GM18870 (cell line): ENCODE data around the gene JAM2.
"Not testable (repeated sequence)": the region's sequence is repeated elsewhere in the genome, so short reads cannot be mapped to it uniquely, and the experiment has no call there.

Experiments used
- ATAC-seq: cut with Tn5 transposase; IDR thresholded peaks from one replicate; pipeline ENCODE4 v1.9.1; 2021; ENCODE audit warnings: moderate library complexity; ENCODE audit not compliant: unreplicated experiment

JAM2 gene

DNA sequence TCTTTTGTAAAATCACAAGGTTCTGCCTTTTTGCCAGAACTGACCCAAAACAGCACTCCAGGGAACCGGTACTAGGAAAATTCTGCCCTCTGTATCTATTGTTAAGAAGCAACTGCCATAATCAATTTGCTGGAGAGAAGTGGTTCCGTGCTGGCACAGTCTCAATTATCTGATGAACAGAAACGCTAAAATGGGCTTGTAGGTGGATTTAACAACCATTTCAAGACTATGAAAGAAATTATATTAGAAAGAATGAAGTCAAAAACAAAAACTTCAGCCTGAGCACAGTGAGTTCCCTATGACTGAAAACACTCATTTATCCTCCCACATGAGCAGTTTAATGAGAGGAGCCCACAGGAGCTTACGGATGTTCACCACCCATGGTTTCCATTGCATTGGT is 4.4 kb downstream of the JAM2 start:
- ATAC-seq: no peak

DNA sequence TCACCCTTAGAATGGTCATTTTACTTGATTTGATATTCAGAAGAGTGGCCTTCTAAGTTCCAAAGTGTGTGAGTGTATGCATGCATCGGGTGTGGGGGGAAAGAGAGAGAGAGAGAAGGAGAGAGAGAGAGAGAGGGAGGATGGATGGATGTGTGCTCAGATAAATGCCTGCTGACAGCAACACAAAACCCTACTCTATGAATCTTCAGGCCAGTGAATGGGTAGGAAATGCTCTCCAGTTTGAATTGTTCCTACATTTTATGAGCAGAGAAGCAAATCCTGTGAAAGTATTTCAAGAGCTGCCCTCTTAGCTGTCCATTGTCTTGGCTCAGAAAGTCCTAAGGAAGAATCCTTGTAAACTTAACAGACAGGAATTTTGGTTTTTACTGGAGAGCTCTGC is 7.4 kb downstream of the JAM2 start:
- ATAC-seq: no peak

DNA sequence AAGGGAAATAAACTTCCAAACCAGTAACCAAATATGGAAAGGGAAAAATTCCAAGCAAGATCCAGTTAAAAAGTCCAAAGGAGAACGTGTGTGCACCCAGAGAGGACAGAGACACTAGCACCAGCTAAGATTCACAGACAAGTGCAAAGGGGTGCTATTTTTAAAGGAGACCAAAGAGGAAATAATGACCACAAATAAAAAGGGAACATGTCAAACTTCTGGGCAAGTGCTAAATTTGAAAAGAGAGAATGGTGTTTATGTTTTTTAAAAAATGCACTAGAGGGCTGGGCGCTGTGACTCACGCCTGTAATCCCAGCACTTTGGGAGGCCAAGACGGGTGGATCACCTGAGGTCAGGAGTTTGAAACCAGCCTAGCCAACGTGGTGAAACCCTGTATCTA is 8.6 kb downstream of the JAM2 start:
- no peak for ATAC-seq

DNA sequence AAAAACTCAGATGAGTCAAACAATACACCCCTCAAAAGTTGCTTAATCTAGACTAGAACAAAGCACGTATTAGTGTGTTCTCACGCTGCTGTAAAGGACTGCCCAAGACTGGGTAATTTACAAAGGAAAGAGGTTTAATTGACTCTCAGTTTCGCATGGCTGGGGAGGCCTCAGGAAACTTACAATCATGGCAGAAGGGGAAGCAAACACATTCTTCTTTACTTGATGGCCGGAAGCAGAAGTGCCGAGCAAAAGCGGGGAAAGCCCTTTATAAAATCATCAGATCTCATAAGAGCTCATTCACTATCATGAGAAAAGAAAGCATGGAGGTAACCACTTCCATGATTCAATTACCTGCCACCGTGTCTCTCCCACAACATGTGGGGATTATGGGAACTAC is 10.1 kb downstream of the JAM2 start:
- ATAC-seq: no peak

DNA sequence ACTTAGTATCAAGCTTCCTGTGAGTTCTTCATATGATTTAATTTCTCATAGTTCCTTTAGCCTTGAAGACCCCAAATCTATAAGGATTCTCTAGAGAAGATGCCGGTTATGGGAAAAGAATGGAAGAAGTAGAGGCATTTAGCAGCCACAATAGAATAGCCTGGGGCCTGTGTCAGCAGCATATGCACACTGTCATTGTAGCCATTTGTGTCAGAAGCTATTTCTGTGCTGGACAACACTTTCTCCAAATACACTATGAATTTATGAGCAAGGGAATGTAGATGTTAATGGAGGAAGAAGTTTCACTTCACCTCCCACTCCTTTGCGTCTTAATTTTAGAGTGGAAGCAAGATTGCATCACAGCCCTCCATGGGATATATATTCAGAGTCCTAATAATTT is 17.4 kb downstream of the JAM2 start:
- ATAC-seq: no peak

DNA sequence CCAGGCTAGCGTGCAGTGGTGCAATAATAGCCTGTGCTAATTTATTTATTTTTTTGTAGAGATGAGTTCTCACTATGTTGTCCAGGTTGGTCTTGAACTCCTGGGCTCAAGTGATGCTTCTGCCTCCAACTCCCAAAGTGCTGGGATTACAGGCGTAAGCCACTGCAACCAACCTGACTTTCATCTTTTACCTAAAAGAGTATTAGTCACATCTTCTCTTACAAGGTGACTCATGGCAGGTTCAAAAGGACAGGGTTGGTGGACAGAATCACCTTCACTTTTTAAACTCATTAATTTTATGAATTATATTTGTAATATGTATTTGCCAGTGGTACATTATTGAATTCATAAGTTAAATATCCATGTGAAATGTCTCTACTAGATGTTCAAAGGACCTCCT is 18.1 kb downstream of the JAM2 start:
- no peak for ATAC-seq

DNA sequence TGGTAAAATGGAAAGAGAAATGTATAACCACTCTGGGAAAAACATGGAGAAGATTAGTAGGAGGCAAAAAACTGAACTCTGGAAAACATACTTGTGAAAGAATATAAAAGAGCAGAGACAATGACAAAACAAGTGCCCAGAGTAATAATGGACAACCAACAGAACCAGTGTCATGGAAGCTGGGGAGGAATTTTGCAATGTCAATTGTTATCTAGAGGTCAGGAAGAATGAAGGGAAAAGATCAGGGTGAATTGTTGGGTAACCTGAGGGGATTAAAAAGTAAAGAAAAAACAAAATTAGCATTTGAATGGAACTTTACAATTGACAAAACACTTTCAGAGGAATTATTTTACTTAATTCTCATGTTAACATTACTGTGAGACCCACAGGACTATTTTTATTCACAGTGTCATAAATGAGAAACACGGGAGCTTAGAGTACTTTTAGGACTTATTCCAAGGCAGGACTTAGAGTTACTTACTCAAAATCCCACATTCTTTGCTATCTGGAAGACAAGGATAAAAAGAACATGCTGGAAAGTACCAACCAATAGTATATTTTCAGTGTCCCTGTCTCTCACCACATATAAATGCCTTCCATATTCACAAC is 19.5 kb downstream of the JAM2 start:
- no peak for ATAC-seq

DNA sequence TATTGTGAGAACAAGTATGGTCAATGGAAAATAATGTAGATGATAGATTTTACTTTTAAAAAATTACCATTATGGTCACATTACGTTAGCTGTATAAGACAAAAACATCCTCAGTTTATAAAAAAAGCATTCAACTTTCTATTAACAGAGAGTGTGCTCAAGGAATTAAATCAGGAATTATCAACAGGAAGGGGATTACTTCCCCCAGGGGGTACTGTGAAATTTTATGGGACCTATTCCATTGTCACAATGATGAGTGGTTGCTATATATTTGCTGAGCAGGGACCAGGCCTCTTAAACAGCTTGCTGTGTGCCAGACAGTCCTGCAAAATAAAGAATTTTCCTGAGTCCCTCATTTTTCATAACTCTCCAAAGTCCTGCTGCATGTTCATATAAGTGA is 21.2 kb downstream of the JAM2 start:
- ATAC-seq: no peak

DNA sequence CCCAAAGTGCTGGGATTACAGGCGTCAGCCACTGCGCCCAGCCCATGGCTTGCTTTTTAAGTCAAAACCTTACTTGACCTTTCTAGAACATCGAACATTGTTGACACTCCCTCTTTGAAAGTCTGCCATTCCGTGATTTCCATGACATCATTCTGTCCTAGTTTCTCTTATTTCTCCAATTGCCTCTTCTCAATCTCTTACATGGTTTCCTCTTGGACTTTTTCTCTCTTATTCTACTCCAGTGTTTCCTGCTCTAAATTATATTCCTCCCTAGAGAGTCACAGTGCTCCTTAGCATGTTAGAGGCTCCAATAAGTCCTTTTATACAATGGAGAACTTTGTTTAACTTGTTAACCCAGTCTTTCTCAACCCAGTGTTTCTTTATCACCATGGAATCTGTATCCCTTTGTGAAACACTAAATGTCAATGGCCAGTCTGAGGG is 25.5 kb downstream of the JAM2 start:
- no peak for ATAC-seq

DNA sequence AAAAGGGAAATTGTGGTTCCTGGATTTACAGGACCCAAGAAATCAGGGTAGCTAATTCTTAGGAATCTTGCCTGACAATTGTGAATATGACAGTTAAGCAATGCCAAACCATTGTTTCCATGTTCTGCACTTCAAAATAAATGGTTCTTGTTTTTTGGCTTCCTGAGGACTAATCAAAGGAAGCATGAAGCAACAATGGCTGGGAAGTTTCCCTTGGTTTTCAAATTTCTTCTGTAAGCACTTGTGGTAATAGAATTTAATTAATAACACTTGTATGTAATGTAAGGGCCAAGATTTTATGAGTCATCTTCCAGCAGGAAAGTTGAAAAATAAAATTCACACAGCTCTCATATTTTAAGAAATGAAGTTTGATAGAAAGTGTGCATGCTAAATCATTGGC is 31.7 kb downstream of the JAM2 start:
- ATAC-seq: no peak

DNA sequence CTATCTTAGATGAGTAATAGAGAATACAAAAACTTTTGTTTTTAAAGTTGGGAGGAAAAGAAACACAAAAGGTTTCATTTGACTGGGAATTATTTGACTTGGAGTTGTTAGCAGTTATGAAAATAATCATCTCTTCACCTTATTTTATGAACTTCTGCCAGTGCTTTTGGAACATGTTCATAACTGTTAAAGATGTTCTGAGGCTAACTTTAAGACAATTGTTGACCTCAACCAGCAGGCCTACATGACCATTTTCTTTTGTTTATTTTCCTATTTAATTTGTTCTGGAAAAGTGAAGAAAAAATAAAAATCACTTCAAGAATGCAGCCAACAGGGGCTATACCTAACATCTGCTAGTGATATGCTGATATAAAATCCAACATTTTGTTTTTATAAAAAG is 37.4 kb downstream of the JAM2 start:
- no peak for ATAC-seq

DNA sequence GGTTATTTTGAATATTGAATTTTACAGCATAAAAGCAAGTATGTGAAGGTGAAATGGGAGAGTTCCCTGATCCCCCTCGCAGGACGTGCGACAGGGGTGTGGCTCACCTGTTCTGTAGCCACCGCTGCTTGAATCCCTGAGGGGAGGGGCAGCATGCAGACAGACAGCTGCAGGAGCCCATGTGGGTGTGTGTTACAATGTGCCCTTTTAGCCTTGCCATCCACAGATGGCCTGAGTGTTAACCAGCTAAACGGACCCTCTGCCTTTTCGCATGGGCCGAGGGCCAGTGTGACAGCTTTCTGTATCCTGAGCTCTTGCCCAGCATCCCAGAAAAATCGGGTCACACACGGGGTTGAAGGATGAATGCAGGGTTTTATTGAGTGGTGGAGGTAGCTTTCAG is 43.3 kb downstream of the JAM2 start:
- ATAC-seq: no peak

DNA sequence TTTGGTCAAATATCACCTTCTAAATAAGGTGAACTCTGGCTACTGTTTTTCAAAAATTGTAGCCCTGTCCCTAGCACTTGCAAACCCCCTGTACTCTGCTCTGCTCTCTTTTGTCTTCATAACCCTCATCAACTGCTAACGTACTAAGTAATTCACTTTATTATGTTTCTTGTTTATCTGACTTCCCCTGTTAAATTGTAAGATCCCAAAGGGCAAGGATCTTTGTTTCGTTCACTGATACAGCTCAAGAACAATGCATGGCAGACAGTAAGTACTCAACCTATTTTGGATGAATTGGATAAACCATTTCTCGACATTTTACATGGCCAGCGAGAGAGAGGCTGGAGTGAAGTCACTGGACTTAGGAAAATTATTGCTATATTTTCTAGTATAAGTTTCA is 48.7 kb downstream of the JAM2 start:
- no peak for ATAC-seq

DNA sequence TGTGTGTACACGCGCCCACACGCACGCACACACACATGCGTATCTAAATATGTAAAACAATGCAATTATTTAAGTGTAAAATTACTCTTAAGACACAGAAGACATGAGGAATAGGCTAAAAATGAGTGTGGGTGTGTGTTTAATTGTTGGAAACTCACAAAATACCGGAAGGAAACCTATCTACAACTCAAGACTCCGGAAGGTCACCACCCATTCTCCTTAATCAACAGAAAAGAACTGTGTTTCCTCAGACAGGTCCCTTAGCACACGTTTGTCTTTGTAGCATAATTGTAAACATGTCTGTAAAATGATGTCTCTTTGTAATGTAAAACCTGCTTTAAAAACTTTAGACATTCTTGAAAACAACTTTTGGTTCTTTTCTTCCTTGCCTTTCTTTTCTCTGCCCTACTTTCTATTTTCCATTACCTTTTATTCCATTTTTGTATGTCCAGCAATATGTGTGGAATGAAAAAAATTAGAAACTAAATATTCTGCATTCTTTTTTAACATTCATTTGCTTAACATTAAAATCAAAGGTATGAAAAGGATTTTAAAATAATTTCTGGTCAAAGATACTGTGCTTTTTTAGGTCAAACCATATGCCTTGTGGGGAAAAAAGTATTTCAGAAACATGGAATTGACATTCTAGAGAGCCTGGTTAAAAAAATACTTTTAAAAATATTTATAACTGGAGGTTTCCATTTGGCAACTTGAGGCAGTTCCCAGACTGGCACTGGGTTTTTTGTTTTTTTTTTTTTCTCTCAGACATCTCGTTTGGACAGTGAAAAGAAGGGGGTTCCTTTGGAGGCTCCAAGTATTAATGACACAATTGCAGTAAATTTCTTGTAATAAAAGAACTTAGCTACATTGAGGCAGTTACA is 49.5 kb downstream of the JAM2 start:
- ATAC-seq: no peak

DNA sequence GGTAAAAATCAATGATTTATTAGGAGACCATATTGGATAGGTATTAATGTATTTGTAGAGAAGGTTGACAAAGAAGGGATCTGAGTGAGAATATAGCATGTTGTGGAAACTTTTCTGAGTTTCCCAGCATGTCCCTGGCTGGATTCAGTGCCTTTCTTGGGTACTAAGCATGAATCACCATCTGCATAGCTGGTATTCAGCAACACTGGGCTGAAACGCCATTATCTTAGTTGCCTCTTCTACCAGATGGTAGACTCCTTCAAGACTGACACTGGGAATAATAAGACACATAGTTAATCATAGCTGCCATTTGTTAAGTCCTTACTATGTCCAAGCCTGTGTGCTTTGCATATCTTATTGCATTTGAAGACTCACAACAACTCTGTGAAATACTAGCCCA is 50.2 kb downstream of the JAM2 start:
- no peak for ATAC-seq

DNA sequence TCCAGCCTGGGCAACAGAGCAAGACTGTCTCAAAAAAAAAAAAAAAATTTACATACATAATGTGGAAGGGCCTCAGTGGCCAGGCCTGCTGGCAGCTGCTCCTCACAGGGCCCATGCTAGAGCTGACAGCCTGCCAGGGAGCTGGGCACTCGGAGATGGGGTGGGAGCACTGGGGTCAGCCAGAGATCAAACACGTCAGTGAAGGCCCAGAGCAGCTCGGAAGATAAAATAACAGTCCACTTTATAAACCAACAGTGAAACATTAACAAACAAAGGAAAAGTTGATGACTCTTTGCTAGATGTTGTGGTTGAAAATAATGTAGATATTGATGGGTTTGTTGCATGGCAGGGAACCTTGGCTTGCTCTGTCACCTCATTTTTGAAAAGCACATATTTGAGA is 52.9 kb downstream of the JAM2 start:
- ATAC-seq: no peak

DNA sequence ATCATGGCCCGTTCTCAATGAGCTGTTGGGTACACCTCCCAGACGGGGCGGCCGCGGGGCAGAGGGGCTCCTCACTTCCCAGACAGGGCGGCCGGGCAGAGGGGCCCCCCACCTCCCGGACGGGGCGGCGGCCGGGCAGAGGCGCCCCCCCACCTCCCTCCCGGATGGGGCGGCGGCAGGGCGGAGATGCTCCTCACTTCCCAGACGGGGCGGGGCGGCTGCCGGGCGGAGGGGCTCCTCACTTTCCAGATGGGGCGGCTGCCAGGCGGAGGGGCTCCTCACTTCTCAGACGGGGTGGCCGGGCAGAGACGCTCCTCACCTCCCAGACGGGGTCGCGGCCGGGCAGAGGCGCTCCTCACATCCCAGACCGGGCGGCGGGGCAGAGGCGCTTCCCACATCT is 56.4 kb downstream of the JAM2 start:
- not testable (repeated sequence) for ATAC-seq

DNA sequence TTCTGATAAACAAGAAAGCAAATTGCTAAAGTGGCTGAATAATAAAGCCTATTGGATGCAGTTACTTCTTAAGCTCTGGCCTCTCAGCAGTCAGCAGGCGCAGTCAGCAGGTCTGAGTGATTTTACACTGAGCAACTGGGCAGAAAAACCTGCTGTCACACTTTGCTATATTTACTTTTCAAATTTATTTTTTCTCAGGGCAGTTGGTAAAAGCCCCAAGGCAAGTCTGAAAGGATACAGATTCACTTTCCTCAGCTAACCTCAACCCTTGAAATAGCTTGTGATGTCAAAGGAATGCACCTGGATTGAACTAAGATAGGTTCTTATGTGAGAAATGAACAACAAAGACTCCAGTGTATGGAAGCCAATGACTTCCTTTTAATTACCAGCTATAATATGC is 61.7 kb downstream of the JAM2 start:
- no peak for ATAC-seq

DNA sequence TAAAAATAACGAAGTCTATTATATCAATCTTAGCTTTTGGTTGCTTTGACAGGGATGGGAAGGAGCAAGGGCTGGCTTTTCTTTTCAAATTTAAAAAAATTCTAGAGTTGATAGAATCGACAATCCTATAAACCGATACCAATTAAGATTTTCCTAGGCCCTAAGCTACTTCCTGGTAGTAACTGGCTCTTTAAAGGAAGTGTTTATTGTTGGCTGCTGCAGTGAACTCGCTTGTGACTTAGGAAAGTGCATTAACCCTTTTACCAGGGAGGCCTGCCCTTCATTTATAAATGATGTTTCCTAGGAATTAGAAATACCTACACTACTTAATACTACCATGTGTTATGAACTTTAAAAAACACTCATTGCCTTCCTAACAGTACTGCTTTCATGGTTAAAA is 62.5 kb downstream of the JAM2 start:
- no peak for ATAC-seq

DNA sequence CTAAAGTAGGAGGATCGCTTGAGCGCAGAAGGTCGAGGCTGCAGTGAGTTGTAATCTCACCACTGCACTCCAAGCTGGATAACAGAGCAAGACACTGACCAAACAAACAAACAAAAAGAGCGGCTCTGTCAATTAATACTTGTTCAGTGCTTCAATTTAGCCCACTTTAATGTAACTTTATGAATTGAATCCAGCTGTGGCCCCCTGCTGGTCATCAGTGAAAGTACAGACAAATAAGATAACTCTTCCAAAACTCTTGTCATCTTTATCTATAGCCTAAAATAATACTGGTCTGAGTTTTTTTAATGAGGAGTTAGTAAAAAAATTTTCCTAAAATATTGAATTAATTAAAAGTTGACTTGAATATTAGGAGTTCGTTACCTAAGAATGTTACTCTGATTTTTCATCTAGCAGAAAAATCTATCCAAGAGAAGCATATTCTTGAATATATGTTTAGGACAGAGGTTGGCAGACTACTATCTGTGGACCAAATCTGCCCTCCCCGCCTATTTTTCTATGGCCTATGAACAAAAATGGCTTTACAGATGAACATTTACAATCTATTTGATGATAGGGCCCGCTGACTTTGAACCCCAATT is 69.5 kb downstream of the JAM2 start:
- peak; percentile 58 for ATAC-seq

DNA sequence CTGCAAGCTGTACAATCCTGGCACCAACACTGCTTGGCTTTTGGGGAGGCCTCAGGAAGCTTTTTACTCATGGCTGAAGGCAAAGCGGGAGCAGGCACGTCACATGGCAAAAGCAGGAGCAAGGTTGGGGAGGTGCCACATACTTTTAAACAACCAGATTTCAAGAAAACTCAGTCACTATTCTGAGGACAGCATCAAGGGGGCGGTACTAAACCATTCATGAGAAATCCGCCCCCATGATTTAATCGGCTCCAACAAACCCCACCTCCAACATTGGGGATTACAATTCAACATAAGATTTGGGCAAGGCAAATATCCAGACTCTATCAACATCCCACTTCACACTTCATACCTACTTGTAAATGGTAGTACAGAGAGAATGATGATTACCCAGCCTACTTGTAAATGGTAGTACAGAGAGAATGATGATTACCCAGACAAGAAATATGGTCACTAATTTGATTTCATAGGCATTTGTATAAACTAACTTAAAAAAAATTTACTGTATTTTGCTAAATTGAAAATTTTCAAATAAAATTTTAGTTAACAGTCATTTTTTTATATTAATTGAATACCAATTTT is 70.7 kb downstream of the JAM2 start:
- no peak for ATAC-seq

DNA sequence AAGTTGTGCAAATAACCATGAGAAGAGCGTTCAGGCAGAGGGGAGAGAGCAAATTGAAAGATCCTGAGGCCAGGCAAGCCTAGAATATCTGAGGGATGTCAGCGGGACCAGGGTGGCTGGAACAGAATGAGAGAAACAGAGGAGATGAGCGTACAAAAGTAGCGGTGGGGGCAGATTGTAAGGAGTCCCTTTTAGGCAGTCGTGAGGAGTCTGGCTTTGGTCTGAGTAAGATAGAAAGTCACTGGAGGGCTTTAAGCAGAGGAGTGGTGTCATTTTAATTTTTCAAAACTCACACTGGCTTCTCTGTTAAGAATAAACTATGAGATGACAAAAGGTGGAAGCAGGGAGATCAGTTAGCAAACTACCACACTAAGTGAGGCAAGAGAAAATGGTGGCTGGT is 71.5 kb downstream of the JAM2 start:
- no peak for ATAC-seq
